ENCODE results near the gene GIPR. TPM values are rescaled to one million over a fixed set of nuclear protein-coding genes. Genes with fewer than 3 reads are reported as not detected.

GIPR gene
- total RNA-seq, 1 donor from 2014 or later, result 7.5 TPM

DNA sequence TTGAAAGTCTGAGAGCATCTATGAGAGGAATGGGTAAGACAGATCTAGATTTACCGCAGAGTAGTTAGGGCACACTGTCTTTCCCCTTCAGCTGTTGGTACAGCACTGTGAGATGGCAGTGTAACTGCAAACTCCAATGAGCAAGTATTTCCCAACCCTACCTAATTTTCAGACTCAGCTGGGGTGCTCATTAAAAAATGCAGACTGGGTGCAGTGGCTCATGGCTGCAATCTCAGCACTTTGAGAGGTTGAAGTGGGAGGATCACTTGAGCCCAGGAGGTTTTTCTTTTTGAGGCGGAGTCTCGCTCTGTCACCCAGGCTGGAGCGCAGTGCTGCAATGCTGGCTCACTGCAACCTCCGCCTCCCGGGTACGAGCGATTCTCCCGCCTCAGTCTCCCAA, 37.1 kb downstream of the GIPR start:
- DNase-seq, result no peak

DNA sequence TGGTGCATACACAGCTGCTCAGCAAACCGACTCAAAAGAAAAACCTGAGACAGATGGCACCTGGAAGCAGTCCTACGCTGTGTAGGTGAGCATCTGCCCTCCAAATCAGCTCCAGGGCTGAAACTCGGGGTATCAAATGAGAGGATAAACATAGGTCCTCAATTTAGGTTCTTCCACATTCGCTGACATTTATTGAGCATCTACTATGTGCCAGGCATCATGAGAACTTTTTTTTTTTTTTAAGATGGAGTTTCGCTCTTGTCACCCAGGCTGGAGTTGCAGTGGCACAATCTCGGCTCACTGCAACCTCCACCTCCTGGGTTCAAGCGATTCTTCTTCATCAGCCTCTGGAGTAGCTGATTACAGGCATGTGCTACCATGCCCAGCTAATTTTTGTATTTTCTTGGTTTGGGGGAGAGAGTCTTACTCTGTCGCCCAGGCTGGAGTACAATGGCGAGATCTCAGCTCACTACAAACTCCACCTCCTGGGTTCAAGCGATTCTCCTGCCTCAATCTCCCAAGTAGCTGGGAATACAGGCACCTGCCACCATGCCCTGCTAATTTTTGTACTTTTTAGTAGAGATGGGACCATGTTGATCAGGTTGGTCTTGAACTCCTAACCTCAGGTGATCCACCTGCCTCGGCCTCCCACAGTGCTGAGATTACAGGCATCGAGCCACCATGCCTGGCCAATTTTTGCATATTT, 37.8 kb downstream of the GIPR start:
- H3K27ac ChIP-seq, result no peak overlapping the region
- DNase-seq, result no peak
- no peaks in the 10 kb centered on the region for H3K4me1 ChIP-seq
- no peak for ATAC-seq
- H3K36me3 ChIP-seq, result peaks cover 16% of the 10 kb centered on the region
- intact Hi-C loops (cut with DNase I), result no loop called here
- H3K4me3 ChIP-seq, result no peak overlapping the region
- TF ChIP-seq, protein P1, sequence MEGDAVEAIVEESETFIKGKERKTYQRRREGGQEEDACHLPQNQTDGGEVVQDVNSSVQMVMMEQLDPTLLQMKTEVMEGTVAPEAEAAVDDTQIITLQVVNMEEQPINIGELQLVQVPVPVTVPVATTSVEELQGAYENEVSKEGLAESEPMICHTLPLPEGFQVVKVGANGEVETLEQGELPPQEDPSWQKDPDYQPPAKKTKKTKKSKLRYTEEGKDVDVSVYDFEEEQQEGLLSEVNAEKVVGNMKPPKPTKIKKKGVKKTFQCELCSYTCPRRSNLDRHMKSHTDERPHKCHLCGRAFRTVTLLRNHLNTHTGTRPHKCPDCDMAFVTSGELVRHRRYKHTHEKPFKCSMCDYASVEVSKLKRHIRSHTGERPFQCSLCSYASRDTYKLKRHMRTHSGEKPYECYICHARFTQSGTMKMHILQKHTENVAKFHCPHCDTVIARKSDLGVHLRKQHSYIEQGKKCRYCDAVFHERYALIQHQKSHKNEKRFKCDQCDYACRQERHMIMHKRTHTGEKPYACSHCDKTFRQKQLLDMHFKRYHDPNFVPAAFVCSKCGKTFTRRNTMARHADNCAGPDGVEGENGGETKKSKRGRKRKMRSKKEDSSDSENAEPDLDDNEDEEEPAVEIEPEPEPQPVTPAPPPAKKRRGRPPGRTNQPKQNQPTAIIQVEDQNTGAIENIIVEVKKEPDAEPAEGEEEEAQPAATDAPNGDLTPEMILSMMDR (IDR thresholded peaks at IDR 0.05), result no peak
- H3K27me3 ChIP-seq (ENCODE audit: low read depth), result no peaks in the 10 kb centered on the region
- H3K9me3 ChIP-seq, result no peaks in the 10 kb centered on the region

More for the DNA sequence above, 37.1 kb downstream of the GIPR start:
- H3K36me3 ChIP-seq, result peaks cover 15% of the 10 kb centered on the region
- intact Hi-C loops (cut with DNase I), result no loop called here
- H3K27me3 ChIP-seq (ENCODE audit: low read depth), result no peaks in the 10 kb centered on the region
- no peak overlapping the region for H3K4me3 ChIP-seq
- H3K4me1 ChIP-seq, result no peaks in the 10 kb centered on the region
- no peaks in the 10 kb centered on the region for H3K9me3 ChIP-seq
- no peak overlapping the region for H3K27ac ChIP-seq
- ATAC-seq, result no peak
- TF ChIP-seq, protein P1 (IDR thresholded peaks at IDR 0.05), result no peak

DNA sequence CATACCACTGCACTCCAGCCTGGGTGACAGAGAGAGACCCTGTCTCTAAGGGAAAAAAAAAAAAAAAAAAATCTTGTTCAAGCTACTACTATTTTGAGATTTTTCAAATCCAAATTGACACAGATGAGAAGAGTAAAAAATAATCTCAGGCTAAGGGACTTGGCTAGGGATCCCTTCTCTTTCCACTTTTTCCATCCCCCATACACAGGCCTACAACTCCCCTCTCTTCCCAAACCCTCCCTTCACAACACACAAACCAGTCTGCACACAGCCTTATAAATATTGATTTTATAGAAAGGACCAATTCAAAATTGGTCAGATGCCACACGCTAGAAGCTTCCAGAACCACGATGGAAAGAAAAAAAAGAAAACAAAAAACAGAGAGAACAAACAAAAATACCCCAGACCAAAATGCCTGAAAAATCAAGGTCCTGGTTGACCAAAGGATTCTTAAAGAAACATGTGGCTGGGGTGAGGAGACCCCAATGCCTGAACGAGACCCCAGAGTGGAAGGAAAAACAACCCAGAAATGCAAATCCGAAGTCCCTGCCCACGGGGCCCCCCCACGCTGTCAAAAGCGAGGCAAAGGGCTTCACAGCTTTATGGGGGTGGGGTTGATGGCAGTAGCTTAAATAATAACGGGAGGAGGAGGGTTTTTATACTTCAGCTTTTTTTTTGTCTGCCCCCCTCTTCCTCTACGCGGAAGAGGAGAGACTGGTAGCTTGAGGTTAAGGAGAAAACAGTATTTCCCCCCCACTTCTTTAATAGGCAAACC, 42.5 kb downstream of the GIPR start:
- intact Hi-C loops (cut with DNase I), result no loop called here

DNA sequence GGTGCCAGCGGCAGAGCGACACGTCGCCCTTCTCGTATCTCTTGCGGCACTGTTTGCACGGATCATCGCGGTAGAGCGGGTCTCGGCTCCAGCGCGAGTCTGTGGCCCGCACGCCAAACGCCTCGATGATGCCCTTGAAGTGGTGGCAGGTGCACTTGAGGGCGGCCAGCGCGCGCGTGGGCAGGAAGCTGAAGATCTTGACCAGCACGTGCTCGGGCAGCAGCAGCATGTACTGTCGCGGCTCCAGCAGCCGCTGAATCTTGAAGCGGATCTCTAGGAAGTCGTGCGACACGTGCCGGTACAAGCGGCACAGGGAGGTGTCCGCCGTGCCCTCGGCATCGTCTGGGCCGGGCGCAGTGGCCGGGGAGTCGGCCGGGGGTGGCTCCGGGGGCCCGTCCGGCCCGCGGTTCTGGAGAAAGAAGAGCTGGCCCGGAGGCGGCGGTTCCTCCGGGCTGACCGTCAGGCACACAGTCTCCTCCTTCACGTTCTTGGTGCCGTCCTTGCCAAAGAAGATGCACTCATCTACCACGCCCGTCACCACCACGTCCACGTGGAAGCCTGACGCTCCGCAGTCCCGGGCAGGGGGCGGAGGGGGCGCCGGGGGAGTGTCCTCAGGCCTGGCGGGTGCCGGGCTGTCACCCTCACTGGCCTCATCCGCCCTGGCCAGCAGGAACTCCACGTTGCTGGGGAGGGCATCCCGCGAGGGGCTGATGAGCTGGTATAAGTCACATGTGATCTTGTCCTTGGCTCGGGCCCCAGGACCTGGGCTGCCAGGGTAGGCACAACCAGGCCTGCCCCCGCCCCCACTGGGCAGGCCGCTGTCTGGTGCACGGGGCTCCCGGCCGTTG, 44.1 kb downstream of the GIPR start:
- peaks cover 10% of the 10 kb centered on the region for H3K4me1 ChIP-seq
- H3K27ac ChIP-seq, result no peak overlapping the region
- peaks cover 25% of the 10 kb centered on the region for H3K36me3 ChIP-seq
- no peaks in the 10 kb centered on the region for H3K27me3 ChIP-seq (ENCODE audit: low read depth)
- TF ChIP-seq, protein P1 (IDR thresholded peaks at IDR 0.05), result no peak
- no peak for DNase-seq
- no peak overlapping the region for H3K4me3 ChIP-seq
- no peak for ATAC-seq
- intact Hi-C loops (cut with DNase I), result no loop called here
- H3K9me3 ChIP-seq, result no peaks in the 10 kb centered on the region

More for the DNA sequence above, 42.5 kb downstream of the GIPR start:
- TF ChIP-seq, protein P1 (IDR thresholded peaks at IDR 0.05), result no peak
- Histone ChIP-seq H3K36me3 (peaks cover 25% of the 10 kb centered on the region), H3K4me1 (no peaks in the 10 kb centered on the region), H3K4me3 (no peak overlapping the region), H3K27me3 (ENCODE audit: low read depth) (no peaks in the 10 kb centered on the region), H3K9me3 (no peaks in the 10 kb centered on the region), H3K27ac (no peak overlapping the region)
- ATAC-seq (no peak), DNase-seq (no peak)

DNA sequence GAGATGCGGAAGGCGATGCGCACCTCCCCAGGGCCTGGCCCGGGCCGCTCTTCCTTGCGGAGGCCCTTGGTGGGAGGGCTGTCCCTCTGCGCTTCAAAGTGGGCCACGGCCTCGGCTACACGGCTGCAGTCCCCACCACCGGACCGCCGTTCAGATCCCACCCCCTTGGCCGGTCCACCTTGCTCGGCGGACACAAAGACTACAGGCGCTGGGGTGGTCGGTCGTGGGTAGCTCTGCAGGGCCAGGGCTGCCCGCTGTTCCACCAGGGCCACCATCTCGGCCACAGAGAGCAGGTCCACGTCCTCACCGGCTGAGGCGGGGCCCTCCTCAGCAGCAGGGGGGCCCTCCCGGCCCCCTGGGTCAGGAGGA, 44.7 kb downstream of the GIPR start:
- H3K27ac ChIP-seq, result no peak overlapping the region
- TF ChIP-seq, protein P1 (IDR thresholded peaks at IDR 0.05), result no peak
- no peaks in the 10 kb centered on the region for H3K27me3 ChIP-seq (ENCODE audit: low read depth)
- ATAC-seq, result no peak
- intact Hi-C loops (cut with DNase I), result no loop called here
- peaks cover 10% of the 10 kb centered on the region for H3K4me1 ChIP-seq
- no peak overlapping the region for H3K4me3 ChIP-seq
- no peak for DNase-seq
- H3K36me3 ChIP-seq, result peaks cover 25% of the 10 kb centered on the region
- H3K9me3 ChIP-seq, result no peaks in the 10 kb centered on the region

Data from lower lobe of right lung (tissue), 2 donors.